ENCODE results near the gene CD244.
A peak's percentile ranks its signal among the peaks of the same experiment; 100 is the strongest.

The CD244 gene

DNA sequence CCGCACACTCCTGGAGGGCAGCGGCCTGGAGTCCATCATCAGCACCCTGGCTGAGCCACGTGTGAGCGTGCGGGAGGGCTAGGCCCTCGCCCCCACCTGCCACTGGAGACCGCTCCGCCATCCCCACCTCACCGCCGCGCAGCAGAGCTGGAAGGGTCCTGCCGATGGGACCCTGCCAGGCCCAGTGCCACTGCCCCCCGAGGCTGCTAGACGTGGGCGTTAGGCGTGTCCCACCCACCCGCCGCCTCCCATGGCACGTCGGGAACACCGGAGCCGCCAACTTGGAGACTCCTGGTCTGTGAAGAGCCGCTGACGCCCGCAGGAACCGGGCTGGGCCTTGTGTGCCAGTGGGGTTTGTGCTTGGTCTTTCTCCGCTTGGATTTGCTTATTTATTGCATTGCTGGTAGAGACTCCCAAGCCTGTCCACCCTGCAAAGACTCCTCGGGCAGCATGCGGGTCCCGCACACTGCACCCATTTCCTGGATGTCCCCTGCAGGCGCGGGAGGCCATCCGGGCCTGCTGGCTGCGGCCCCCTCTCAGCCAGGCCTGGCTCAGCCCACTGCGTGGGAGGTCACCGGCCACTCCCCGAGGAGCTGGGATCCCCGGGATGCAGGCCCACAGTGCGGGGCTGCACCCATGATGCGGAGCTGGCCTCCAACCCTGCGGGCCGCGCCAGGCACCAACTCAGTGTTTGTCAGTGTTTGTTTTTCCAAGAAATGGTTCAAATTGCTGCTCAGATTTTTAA is 60.7 kb downstream of the CD244 start:
- no peak for DNase-seq (ENCODE audit: low spot score)
- TF ChIP-seq, protein P1, sequence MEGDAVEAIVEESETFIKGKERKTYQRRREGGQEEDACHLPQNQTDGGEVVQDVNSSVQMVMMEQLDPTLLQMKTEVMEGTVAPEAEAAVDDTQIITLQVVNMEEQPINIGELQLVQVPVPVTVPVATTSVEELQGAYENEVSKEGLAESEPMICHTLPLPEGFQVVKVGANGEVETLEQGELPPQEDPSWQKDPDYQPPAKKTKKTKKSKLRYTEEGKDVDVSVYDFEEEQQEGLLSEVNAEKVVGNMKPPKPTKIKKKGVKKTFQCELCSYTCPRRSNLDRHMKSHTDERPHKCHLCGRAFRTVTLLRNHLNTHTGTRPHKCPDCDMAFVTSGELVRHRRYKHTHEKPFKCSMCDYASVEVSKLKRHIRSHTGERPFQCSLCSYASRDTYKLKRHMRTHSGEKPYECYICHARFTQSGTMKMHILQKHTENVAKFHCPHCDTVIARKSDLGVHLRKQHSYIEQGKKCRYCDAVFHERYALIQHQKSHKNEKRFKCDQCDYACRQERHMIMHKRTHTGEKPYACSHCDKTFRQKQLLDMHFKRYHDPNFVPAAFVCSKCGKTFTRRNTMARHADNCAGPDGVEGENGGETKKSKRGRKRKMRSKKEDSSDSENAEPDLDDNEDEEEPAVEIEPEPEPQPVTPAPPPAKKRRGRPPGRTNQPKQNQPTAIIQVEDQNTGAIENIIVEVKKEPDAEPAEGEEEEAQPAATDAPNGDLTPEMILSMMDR (IDR thresholded peaks at IDR 0.05; ENCODE audit: extremely low read depth, insufficient read depth, missing control alignments): no peak
- in situ Hi-C loops (cut with MboI; ENCODE audit: low pct_unique_long_range_greater_than_20kb, low sequenced_read_pairs, unreplicated experiment): no loop called here

DNA sequence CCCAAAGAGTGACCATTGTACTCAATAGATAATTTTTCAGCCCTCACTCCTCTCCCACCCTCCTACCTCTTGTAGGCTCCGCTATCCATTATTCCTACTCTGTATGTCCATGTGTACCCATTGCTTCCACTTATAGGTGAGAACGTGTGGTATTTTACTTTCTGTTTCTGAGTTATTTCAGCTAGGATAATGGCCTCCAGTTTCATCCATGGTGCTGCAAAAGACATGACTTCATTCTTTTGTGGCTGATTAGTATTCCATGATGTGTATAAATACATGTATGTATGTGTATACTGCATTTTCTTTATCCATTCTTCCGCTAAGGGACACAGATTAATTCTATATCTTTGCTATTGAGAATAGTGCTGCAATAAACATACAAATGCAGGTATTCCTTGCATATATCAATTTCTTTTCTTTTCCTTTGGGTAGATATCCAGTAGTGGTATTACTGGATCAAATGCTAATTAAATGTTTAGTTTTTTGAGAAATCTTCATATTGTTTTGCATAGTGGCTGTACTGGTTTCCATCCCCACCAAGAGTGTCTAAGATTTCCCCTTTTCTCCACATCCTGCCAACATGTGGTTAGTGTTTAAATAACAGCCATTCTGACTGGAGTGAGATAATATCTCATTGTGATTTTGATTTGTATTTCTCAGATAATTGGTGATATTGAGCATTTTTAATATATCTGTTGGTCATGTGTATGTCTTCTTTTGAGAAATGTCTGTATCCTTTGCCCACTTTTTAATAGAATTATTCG is 61.9 kb downstream of the CD244 start:
- in situ Hi-C loops (cut with MboI; ENCODE audit: low pct_unique_long_range_greater_than_20kb, low sequenced_read_pairs, unreplicated experiment): no loop called here
- TF ChIP-seq, protein P1 (IDR thresholded peaks at IDR 0.05; ENCODE audit: extremely low read depth, insufficient read depth, missing control alignments): no peak
- DNase-seq (ENCODE audit: low spot score): no peak

GRCh38 chr1:160800142-160800541 is 62.5 kb downstream of the CD244 start:
- TF ChIP-seq, protein P1 (IDR thresholded peaks at IDR 0.05; ENCODE audit: extremely low read depth, insufficient read depth, missing control alignments): no peak
- DNase-seq (ENCODE audit: low spot score): no peak
- in situ Hi-C loops (cut with MboI; ENCODE audit: low pct_unique_long_range_greater_than_20kb, low sequenced_read_pairs, unreplicated experiment): no loop called here

DNA sequence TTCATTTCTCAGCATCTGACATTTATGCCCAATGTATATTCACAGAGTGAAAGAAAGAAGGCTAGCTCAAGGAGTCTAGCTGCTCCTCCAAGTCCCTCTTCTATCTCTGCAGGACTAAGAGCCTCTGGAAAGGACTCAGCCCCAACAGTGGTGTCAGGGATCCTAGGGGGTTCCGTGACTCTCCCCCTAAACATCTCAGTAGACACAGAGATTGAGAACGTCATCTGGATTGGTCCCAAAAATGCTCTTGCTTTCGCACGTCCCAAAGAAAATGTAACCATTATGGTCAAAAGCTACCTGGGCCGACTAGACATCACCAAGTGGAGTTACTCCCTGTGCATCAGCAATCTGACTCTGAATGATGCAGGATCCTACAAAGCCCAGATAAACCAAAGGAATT is 63.0 kb downstream of the CD244 start:
- in situ Hi-C loops (cut with MboI; ENCODE audit: low pct_unique_long_range_greater_than_20kb, low sequenced_read_pairs, unreplicated experiment): loop anchor here (5.0 kb wide), 1 partner anchor 33 kb away; no protein-coding TSS in a partner anchor
- TF ChIP-seq, protein P1 (IDR thresholded peaks at IDR 0.05; ENCODE audit: extremely low read depth, insufficient read depth, missing control alignments): no peak
- DNase-seq (ENCODE audit: low spot score): no peak

DNA sequence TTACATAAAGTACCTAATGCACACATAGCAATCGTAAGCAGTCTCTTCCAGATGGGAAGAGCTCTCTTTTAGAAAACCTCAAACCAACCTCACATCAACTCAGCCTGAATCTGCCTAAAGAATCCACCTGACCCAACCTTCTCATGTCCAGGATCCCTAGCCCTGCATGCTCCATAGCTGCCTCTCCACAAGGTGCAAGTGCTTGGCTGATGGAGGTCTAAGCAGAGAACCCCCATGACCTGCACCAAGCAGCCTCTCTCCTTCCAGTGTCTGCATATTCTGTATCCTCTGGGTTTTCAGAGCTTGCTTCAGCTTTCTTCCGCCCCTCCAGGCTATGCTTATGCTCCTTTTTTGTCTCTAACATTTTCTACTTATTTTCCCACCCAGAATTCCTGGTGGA is 64.2 kb downstream of the CD244 start:
- TF ChIP-seq, protein P1 (IDR thresholded peaks at IDR 0.05; ENCODE audit: extremely low read depth, insufficient read depth, missing control alignments): no peak
- no peak for DNase-seq (ENCODE audit: low spot score)
- in situ Hi-C loops (cut with MboI; ENCODE audit: low pct_unique_long_range_greater_than_20kb, low sequenced_read_pairs, unreplicated experiment): loop anchor here (5.0 kb wide), 1 partner anchor 34 kb away; no protein-coding TSS in a partner anchor

DNA sequence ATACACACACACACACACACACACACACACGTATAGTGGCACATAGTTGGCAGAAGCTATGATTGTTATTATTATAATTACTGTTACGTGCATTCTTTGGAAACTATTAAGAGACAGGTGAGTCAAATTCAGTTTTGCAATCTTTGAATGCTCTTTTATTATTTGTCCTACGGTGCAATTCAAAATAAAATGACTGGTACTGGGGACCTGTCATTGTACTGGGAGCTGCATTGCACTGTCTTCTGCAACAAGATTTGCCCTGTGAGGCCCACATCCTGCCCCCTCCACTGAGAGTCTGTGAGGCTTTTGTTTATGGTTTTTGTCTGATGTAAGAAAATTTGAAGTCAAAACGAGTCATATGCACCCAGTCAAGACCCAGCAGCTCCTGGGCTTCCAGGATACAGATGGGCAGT is 64.8 kb downstream of the CD244 start:
- DNase-seq (ENCODE audit: low spot score): peak; percentile 28
- in situ Hi-C loops (cut with MboI; ENCODE audit: low pct_unique_long_range_greater_than_20kb, low sequenced_read_pairs, unreplicated experiment): loop anchor here (5.0 kb wide), 1 partner anchor 34 kb away; no protein-coding TSS in a partner anchor

More for the DNA sequence above, 64.8 kb downstream of the CD244 start:
- TF ChIP-seq, protein P1 (IDR thresholded peaks at IDR 0.05; ENCODE audit: extremely low read depth, insufficient read depth, missing control alignments): no peak
